H1 (cell line): Measurements from ENCODE around the gene MYH11.

Experiments used
- EP300 ChIP-seq, 2 experiments: IDR thresholded peaks; 1 replicate in 1 of 2; 2 replicates in 1 of 2; pipeline ENCODE4 v1.6.1; 2011 to 2012; ENCODE audit warnings: low read depth in 2 of 2, low read length in 2 of 2, mild to moderate bottlenecking in 2 of 2, borderline replicate concordance in 1 of 2, inconsistent platforms in 1 of 2, moderate library complexity in 1 of 2
- EZH2 ChIP-seq: fragments of 200-600 bp; sonication (generic); IDR thresholded peaks from 2 replicates; pipeline ENCODE4 v1.7.1; 2012; ENCODE audit warnings: low read depth, mild to moderate bottlenecking, moderate library complexity, low read length, inconsistent platforms; ENCODE audit not compliant: severe bottlenecking
- JUN ChIP-seq: IDR thresholded peaks from 2 replicates; pipeline ENCODE4 v1.6.1; 2011; ENCODE audit warnings: low read depth, mild to moderate bottlenecking, improper control_type of control experiment, low read length
- NANOG ChIP-seq: IDR thresholded peaks from 2 replicates; pipeline ENCODE4 v1.6.1; 2011; ENCODE audit warnings: low read length, low read depth, mild to moderate bottlenecking, inconsistent platforms; ENCODE audit not compliant: insufficient read depth, poor library complexity, severe bottlenecking
- RFX5 ChIP-seq: IDR thresholded peaks from 2 replicates; pipeline ENCODE4 v1.6.1; 2011; ENCODE audit warnings: low read depth, low read length, improper control_type of control experiment, borderline replicate concordance
- SUZ12 ChIP-seq: fragments of 200-600 bp; sonication (generic); IDR thresholded peaks from 2 replicates; pipeline ENCODE4 v1.6.1; 2012; ENCODE audit warnings: mild to moderate bottlenecking, inconsistent platforms, low read length, moderate library complexity, mixed read lengths
- TF ChIP-seq, protein P1 (sequence below), 3 experiments: IDR thresholded peaks; 1 replicate in 2 of 3; 2 replicates in 1 of 3; pipeline versions ENCODE4 v1.5.1 to v1.6.1; 2011; ENCODE audit warnings: low read length in 3 of 3, mild to moderate bottlenecking in 3 of 3, inconsistent platforms in 2 of 3, low read depth in 1 of 3, moderate library complexity in 1 of 3; ENCODE audit not compliant: insufficient read depth in 1 of 3; ENCODE audit errors: control extremely low read depth in 1 of 3

DNA sequence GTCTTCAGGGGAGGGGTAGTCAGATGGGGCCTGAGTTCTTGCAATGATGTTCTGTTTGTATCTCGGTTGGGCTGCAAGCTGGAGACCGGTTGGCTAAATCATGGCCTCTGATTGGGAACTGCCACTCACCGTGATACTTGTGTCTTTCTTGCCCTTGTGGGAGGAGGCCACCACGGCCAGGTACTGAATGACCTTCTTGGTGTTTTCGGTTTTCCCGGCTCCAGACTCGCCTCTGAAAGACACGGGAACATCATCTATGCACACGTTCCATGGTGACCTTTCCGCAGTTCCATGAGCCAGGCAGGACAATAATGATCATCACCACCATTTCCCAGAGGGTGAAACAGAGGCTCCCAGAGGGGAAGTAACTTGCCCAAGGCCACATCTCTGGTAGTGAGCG is 70.3 kb downstream of the MYH11 start:
- TF ChIP-seq, protein P1, sequence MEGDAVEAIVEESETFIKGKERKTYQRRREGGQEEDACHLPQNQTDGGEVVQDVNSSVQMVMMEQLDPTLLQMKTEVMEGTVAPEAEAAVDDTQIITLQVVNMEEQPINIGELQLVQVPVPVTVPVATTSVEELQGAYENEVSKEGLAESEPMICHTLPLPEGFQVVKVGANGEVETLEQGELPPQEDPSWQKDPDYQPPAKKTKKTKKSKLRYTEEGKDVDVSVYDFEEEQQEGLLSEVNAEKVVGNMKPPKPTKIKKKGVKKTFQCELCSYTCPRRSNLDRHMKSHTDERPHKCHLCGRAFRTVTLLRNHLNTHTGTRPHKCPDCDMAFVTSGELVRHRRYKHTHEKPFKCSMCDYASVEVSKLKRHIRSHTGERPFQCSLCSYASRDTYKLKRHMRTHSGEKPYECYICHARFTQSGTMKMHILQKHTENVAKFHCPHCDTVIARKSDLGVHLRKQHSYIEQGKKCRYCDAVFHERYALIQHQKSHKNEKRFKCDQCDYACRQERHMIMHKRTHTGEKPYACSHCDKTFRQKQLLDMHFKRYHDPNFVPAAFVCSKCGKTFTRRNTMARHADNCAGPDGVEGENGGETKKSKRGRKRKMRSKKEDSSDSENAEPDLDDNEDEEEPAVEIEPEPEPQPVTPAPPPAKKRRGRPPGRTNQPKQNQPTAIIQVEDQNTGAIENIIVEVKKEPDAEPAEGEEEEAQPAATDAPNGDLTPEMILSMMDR (IDR thresholded peaks at IDR 0.05; ENCODE audit: control extremely low read depth in 1 of 3, insufficient read depth in 1 of 3, low read depth in 1 of 3, low read length in 3 of 3), result no peak
- TF ChIP-seq JUN, result no peak
- no peak for TF ChIP-seq RFX5
- no peak for TF ChIP-seq EZH2
- no peak for TF ChIP-seq SUZ12
- no peak for TF ChIP-seq NANOG
- TF ChIP-seq EP300 (IDR thresholded peaks at IDR 0.05; ENCODE audit: borderline replicate concordance in 1 of 2, low read depth in 2 of 2, low read length in 2 of 2), result no peak
